ENCODE results near the gene BACH2. TPM values are rescaled to one million over a fixed set of nuclear protein-coding genes. Genes with fewer than 3 reads are reported as not detected.
"Not testable (repeated sequence)": the region's sequence is repeated elsewhere in the genome, so short reads cannot be mapped to it uniquely, and the experiment has no call there.

The BACH2 gene
- polyA plus RNA-seq, 1 experiment = 2.2 TPM

- no peak overlapping the region for H3K4me3 ChIP-seq (ENCODE audit: low read depth, low read length)
- no peak for TF ChIP-seq CTCF (IDR thresholded peaks at IDR 0.05; ENCODE audit: low read depth, low read length)
- ChIA-PET CTCF (interaction anchor here (1.5 kb wide), 1 partner anchor 38 kb away, joined by 6 read pairs; no protein-coding TSS in a partner anchor), POLR2A (interaction anchor here (1.1 to 1.3 kb wide), 2 partner anchors 9 to 82 kb away, joined by 3 to 6 read pairs; no protein-coding TSS in a partner anchor)
- DNase-seq (ENCODE audit: low read depth, low spot score) = no peak
- no peaks in the 10 kb centered on the region for H3K27me3 ChIP-seq (ENCODE audit: control insufficient read depth, insufficient read depth, low read length)
- no peaks in the 10 kb centered on the region for H3K9me3 ChIP-seq (ENCODE audit: control insufficient read depth, insufficient read depth, low read length)
- H3K27ac ChIP-seq (ENCODE audit: low read depth, low read length) = peak overlapping the region; percentile 73
These were observed 160.5 kb downstream of the BACH2 start for GRCh38 chr6:90136176-90136575.

- Histone ChIP-seq H3K4me3 (ENCODE audit: low read depth, low read length) (no peak overlapping the region), H3K27me3 (ENCODE audit: control insufficient read depth, insufficient read depth, low read length) (no peaks in the 10 kb centered on the region), H3K27ac (ENCODE audit: low read depth, low read length) (peak overlapping the region; percentile 73), H3K9me3 (ENCODE audit: control insufficient read depth, insufficient read depth, low read length) (no peaks in the 10 kb centered on the region)
- POLR2A ChIA-PET = interaction anchor here (1.1 to 1.3 kb wide), 2 partner anchors 10 to 83 kb away, joined by 3 to 6 read pairs; no protein-coding TSS in a partner anchor
- DNase-seq (ENCODE audit: low read depth, low spot score) = peak; percentile 59
- CTCF ChIA-PET = interaction anchor here (1.5 kb wide), 1 partner anchor 38 kb away, joined by 6 read pairs; no protein-coding TSS in a partner anchor
- no peak for TF ChIP-seq CTCF (IDR thresholded peaks at IDR 0.05; ENCODE audit: low read depth, low read length)
These were observed 161.0 kb downstream of the BACH2 start for GRCh38 chr6:90135667-90136066.

GRCh38 chr6:90133664-90134063, 163.0 kb downstream of the BACH2 start:
- CTCF ChIA-PET, POLR2A ChIA-PET: not testable (repeated sequence)

GRCh38 chr6:90131614-90132423, 164.8 kb downstream of the BACH2 start:
- peak; percentile 59 for DNase-seq (ENCODE audit: low read depth, low spot score)
- ChIA-PET POLR2A (interaction anchor here (0.6 to 1.3 kb wide), 3 partner anchors 46 to 152 kb away, joined by 3 to 16 read pairs (median 3); no protein-coding TSS in a partner anchor), CTCF (no interaction called here)
- TF ChIP-seq CTCF (IDR thresholded peaks at IDR 0.05; ENCODE audit: low read depth, low read length) = no peak
- no peak overlapping the region for H3K27ac ChIP-seq (ENCODE audit: low read depth, low read length)
- H3K9me3 ChIP-seq (ENCODE audit: control insufficient read depth, insufficient read depth, low read length) = no peaks in the 10 kb centered on the region
- H3K27me3 ChIP-seq (ENCODE audit: control insufficient read depth, insufficient read depth, low read length) = no peaks in the 10 kb centered on the region
- no peak overlapping the region for H3K4me3 ChIP-seq (ENCODE audit: low read depth, low read length)

More at GRCh38 chr6:90133664-90134063, 163.0 kb downstream of the BACH2 start:
- DNase-seq (ENCODE audit: low read depth, low spot score); H3K9me3 ChIP-seq (ENCODE audit: control insufficient read depth, insufficient read depth, low read length); H3K4me3 ChIP-seq (ENCODE audit: low read depth, low read length); H3K27me3 ChIP-seq (ENCODE audit: control insufficient read depth, insufficient read depth, low read length); H3K27ac ChIP-seq (ENCODE audit: low read depth, low read length): not testable (repeated sequence)

- H3K27ac ChIP-seq (ENCODE audit: low read depth, low read length) = no peak overlapping the region
- TF ChIP-seq CTCF (IDR thresholded peaks at IDR 0.05; ENCODE audit: low read depth, low read length) = no peak
These were observed 165.5 kb downstream of the BACH2 start for GRCh38 chr6:90131125-90131524.

GRCh38 chr6:90128687-90129086, 168.0 kb downstream of the BACH2 start:
- H3K27me3 ChIP-seq (ENCODE audit: control insufficient read depth, insufficient read depth, low read length); H3K4me3 ChIP-seq (ENCODE audit: low read depth, low read length); CTCF ChIA-PET; H3K9me3 ChIP-seq (ENCODE audit: control insufficient read depth, insufficient read depth, low read length); POLR2A ChIA-PET; DNase-seq (ENCODE audit: low read depth, low spot score); H3K27ac ChIP-seq (ENCODE audit: low read depth, low read length): not testable (repeated sequence)

More at GRCh38 chr6:90131125-90131524, 165.5 kb downstream of the BACH2 start:
- no peak for DNase-seq (ENCODE audit: low read depth, low spot score)
- ChIA-PET CTCF (no interaction called here), POLR2A (interaction anchor here (0.6 to 1.3 kb wide), 2 partner anchors 87 to 153 kb away, joined by 3 to 16 read pairs; no protein-coding TSS in a partner anchor)
- H3K4me3 ChIP-seq (ENCODE audit: low read depth, low read length) = no peak overlapping the region
- no peaks in the 10 kb centered on the region for H3K9me3 ChIP-seq (ENCODE audit: control insufficient read depth, insufficient read depth, low read length)
- H3K27me3 ChIP-seq (ENCODE audit: control insufficient read depth, insufficient read depth, low read length) = no peaks in the 10 kb centered on the region

All from AG04450 (cell line).